Thoracic aorta (tissue), 2 donors: Measurements from ENCODE around the gene GYPE. TPM values are rescaled to one million over a fixed set of nuclear protein-coding genes. Genes with fewer than 3 reads are reported as not detected.
"Not testable (repeated sequence)": the region's sequence is repeated elsewhere in the genome, so short reads cannot be mapped to it uniquely, and the experiment has no call there.

ENCODE experiments used
- ATAC-seq: fragments of 150-250 bp; one replicate; pipeline ENCODE4 v1.8.0; 2017; ENCODE audit warnings: low read depth; ENCODE audit not compliant: insufficient number of reproducible peaks, low FRiP score
- DNase-seq: peaks from one replicate; pipeline ENCODE4 v3.0.0-alpha.2; 2020; ENCODE audit warnings: low spot score
- H3K27ac ChIP-seq, 2 donors: fragments of 200-600 bp; sonication (generic); 1 replicate in 1 of 2; 2 replicates in 1 of 2; pipeline ENCODE4 v1.5.1; 2016; ENCODE audit warnings: mild to moderate bottlenecking in 2 of 2, moderate library complexity in 2 of 2
- H3K27me3 ChIP-seq: fragments of 200-600 bp; sonication (generic); replicated peaks from 2 replicates; pipeline ENCODE4 v1.6.0; 2016; ENCODE audit warnings: mild to moderate bottlenecking; ENCODE audit not compliant: insufficient read depth
- H3K36me3 ChIP-seq: fragments of 200-600 bp; sonication (generic); one replicate; pipeline ENCODE4 v1.5.1; 2016
- H3K4me1 ChIP-seq, 2 donors: fragments of 200-600 bp; sonication (generic); 1 replicate in 1 of 2; 2 replicates in 1 of 2; pipeline versions ENCODE4 v1.5.1 to v1.6.0; 2016; ENCODE audit warnings: low read depth in 2 of 2, mild to moderate bottlenecking in 1 of 2; ENCODE audit not compliant: control insufficient read depth in 1 of 2
- H3K4me3 ChIP-seq: fragments of 200-600 bp; sonication (generic); 2 replicates; pipeline ENCODE4 v1.5.1; 2016; ENCODE audit warnings: mild to moderate bottlenecking
- H3K9me3 ChIP-seq: fragments of 200-600 bp; sonication (generic); 2 replicates; pipeline ENCODE4 v1.5.1; 2016
- total RNA-seq, 2 donors: library from RNA; depleted of rRNA; stranded (reverse); fragments of >200 nt; gene quantifications; one replicate each; pipeline versions ENCODE4 v1.1.0 to v1.2.3, GENCODE V29; 2016
- TF ChIP-seq, protein P1 (sequence below): fragments of 200-600 bp; sonication (generic); IDR thresholded peaks from one replicate; pipeline ENCODE4 v1.5.1; 2019; ENCODE audit warnings: antibody characterized with exemption

Gene GYPE
- total RNA-seq, 2 donors from 2014 or later: 1.1 TPM; not detected in 1

DNA sequence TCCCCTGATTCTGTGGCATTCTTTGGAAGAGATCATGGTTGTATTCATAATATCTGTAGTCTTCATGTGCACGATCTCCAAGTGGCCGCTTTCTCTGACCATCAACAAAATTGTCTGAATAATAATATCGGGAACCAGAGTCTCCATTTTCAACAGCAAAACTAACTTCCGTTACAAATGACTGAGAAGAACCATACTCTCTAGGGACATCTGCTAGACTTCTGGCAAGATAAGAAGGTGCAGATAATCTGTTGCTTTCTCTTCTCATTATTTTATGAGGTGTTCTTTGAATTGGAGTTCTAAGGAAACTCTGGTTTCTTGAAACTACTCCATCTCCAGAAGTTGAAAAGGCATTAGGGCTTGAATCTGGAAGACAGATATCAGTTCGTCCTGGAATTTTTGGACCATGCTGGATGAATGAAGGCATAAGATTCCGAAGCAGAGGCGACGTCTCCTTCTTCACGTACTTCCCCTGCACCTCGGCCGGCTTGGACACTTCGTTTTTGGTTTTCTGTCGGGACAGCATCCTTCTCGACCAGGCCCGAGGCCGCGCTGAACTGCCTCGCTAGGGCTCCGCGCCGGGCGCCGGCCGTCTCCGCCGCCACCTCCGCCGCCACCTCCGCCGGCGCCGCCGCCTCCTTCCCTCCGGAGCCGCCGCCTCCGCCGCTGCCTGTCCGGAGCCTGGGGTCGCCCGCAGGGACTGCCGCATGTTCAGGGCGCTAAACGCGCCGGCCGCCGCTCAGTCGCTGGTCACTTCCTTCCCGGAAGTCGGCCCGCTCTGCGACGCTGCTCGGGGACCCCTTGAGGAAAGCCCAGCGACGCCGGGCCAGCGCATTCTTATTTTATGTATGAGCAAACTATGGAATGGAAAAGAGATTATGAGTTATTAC lies 6.4 kb upstream of the GYPE start:
- H3K36me3 ChIP-seq, DNase-seq, H3K27me3 ChIP-seq, H3K4me1 ChIP-seq, H3K9me3 ChIP-seq, ATAC-seq: not testable (repeated sequence)
- peak overlapping the region; percentile 77 for H3K4me3 ChIP-seq
- peak overlapping the region; percentile 80 to 84 for H3K27ac ChIP-seq

DNA sequence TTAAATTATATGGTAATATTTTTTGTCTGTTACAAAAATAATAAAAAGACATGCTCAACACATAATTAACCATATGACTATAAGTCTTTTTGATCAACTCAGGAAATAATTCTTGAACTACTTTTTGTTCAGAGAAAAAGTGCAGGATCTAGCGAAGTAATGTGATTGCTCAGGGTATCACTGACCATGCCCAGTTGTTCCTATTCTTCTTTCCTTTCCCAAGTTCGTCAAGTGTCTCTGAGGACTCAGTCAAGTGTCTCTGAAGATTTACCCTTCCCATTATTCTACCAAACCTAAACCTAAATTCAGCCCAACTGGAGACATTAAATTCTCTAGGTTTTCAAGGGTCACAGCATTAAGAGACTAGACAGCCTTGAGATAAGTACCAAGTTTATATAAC lies 5.5 kb upstream of the GYPE start:
- not testable (repeated sequence) for ATAC-seq, H3K4me1 ChIP-seq, DNase-seq, H3K36me3 ChIP-seq, H3K9me3 ChIP-seq, H3K27me3 ChIP-seq
- peak overlapping the region; percentile 77 for H3K4me3 ChIP-seq
- peak overlapping the region; percentile 38 to 57 for H3K27ac ChIP-seq

DNA sequence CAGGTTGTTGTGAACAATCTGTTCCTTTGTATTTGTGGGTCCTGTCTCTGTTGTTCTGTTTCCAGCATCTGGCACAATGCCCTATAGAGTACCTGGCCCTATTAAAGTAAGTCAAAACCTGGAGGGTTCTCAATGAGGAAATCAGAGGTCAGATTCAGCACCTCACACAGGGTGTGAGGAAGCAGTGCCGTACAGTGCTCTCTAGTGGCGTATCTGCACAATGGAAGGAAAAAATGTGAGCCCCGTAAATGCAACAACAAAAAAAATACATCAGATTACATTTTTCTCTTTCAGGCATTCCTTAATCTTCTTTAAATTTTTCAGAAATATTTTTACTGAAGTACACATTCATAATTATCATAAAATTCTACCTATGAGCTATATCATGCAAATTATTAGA lies 2.5 kb upstream of the GYPE start:
- H3K9me3 ChIP-seq, ATAC-seq, H3K4me3 ChIP-seq, H3K36me3 ChIP-seq, H3K4me1 ChIP-seq, H3K27ac ChIP-seq, H3K27me3 ChIP-seq, DNase-seq: not testable (repeated sequence)
- TF ChIP-seq, protein P1, sequence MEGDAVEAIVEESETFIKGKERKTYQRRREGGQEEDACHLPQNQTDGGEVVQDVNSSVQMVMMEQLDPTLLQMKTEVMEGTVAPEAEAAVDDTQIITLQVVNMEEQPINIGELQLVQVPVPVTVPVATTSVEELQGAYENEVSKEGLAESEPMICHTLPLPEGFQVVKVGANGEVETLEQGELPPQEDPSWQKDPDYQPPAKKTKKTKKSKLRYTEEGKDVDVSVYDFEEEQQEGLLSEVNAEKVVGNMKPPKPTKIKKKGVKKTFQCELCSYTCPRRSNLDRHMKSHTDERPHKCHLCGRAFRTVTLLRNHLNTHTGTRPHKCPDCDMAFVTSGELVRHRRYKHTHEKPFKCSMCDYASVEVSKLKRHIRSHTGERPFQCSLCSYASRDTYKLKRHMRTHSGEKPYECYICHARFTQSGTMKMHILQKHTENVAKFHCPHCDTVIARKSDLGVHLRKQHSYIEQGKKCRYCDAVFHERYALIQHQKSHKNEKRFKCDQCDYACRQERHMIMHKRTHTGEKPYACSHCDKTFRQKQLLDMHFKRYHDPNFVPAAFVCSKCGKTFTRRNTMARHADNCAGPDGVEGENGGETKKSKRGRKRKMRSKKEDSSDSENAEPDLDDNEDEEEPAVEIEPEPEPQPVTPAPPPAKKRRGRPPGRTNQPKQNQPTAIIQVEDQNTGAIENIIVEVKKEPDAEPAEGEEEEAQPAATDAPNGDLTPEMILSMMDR: peak; percentile 24

DNA sequence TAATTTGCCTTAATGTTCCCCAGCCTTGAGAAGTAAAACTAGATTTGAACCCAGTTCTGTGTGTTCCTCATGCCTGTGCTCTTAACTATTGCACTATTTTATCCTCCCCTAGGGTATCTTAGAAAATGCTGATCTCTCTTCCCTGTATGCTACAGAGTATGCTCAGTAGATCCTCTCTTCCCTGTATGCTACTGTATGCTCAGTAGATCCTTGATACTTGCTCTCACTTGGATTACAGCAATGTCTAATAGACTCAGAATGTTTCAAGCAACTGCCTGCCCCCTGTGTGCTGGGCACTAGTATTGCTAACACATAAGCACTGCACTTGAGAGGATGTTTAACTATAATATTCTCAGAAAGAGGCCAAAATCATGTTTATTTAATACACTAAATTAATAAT lies 928 bp downstream of the GYPE start:
- not testable (repeated sequence) for H3K9me3 ChIP-seq, H3K27me3 ChIP-seq, H3K4me3 ChIP-seq, ATAC-seq, H3K27ac ChIP-seq, H3K36me3 ChIP-seq, H3K4me1 ChIP-seq, DNase-seq

DNA sequence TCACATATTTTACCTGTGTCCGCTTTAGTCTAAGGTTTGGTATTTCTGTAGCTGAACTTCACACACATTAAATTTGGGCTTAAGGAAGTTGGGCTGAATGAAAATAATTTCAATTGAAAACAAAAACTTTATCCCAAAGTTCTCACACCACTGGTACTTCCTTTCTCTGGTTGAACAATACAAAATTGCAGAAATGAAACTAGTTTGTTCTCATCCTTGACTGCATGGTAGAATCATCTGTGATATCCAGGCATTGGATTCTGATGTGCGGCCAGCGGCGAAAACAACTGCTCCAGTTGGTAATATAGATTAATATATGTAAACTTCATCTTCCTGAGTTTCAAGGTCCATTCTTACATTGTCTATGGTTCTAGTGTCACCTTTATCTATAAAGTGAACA lies 15.0 kb downstream of the GYPE start:
- H3K9me3 ChIP-seq, H3K4me1 ChIP-seq, H3K27ac ChIP-seq, ATAC-seq, H3K36me3 ChIP-seq, DNase-seq, H3K27me3 ChIP-seq, H3K4me3 ChIP-seq: not testable (repeated sequence)

DNA sequence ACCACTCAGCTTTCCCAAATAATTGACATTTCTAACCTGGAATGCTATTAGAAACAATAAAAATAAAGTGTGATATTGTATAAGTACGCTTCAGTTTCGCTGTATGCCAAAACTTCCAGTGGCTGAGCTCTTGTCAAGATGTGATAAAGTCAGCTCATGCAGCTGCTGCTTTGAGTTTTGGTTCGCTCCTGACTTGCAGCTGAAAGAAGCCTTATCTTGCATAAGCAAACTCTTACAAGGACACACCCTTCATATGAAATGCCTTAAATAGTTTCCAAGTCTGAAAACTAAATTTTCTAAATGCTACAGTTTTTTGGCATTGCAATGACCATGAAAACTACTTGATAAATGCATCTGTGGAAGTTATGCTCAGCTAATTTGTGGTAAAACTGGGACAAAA lies 17.2 kb downstream of the GYPE start:
- H3K27me3 ChIP-seq, ATAC-seq, H3K4me3 ChIP-seq: not testable (repeated sequence)

DNA sequence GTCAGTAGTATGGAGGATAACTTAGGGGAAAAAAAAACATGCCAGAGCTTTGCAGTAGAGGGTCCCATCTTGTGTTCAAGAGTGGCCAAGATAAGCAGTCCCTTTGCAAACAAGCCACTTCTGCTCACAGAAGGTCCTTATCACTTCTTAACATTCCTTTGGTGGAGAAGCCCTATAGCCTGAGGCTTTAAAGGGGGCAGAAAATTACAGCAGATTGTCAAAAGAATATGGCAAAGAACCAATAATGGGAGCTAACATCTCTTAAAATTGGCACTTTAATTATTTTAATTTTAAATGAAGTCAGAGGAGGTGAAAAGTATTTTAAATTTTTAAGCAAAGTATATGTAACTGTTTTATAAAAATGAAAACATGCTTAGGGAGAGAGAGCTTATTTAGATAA lies 20.4 kb downstream of the GYPE start:
- H3K36me3 ChIP-seq, H3K4me1 ChIP-seq, H3K9me3 ChIP-seq, H3K4me3 ChIP-seq, ATAC-seq, H3K27me3 ChIP-seq, DNase-seq, H3K27ac ChIP-seq: not testable (repeated sequence)

More for the DNA sequence above, 17.2 kb downstream of the GYPE start:
- not testable (repeated sequence) for H3K36me3 ChIP-seq, H3K4me1 ChIP-seq, H3K27ac ChIP-seq, H3K9me3 ChIP-seq, DNase-seq

DNA sequence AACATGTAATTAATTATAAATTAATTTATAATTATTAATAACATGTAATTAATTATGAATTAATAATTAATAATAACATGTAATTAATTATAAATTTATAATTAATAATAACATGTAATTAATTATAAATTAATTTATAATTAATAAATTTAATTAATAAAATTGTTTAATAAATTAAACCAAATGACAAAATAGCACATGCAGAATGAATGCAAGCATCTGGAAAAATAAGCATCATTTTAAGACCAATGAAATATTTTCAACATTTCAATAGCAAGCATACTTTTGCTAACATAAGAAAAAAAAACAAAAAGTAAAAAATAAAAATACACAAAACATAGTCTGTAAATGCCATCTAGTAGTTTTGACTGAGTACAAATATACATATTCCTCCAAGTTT lies 21.8 kb downstream of the GYPE start:
- no peak for DNase-seq
- H3K4me1 ChIP-seq: no peaks in the 10 kb centered on the region
- no peaks in the 10 kb centered on the region for H3K36me3 ChIP-seq
- H3K27ac ChIP-seq: no peak overlapping the region
- no peaks in the 10 kb centered on the region for H3K9me3 ChIP-seq
- TF ChIP-seq, protein P1: no peak
- H3K4me3 ChIP-seq: no peak overlapping the region
- H3K27me3 ChIP-seq: no peaks in the 10 kb centered on the region
- no peak for ATAC-seq
